OCI-LY7 (cell line): Measurements from ENCODE around the gene CREB5. TPM values are rescaled to one million over a fixed set of nuclear protein-coding genes. Genes with fewer than 3 reads are reported as not detected.

Experiments
- BruUV-seq: library from RNA; stranded (reverse); fragments of 400-500 nt; replicated peaks from 2 replicates; lab custom pipeline; 2021; lab: Mats Ljungman, UMichigan
- CTCF ChIA-PET: fragments of 300-600 bp; sonication (Branson Sonifier 250); formaldehyde crosslinking; loops from one replicate; lab custom pipeline; 2022; ENCODE audit warnings: antibody characterized with exemption; ENCODE audit not compliant: unreplicated experiment; lab: Charles Lee
- POLR2A ChIA-PET: fragments of 300-600 bp; sonication (Branson Sonifier 250); formaldehyde crosslinking; loops from one replicate; lab custom pipeline; 2022; ENCODE audit warnings: antibody characterized with exemption; lab: Charles Lee
- DNase-seq: peaks from one replicate; pipeline ENCODE4 v3.0.0-alpha.2; 2015; ENCODE audit warnings: low spot score
- H2AFZ ChIP-seq: fragments of 200-600 bp; sonication (generic), shearing (Covaris generic); 2 replicates; pipeline ENCODE4 v1.6.1; 2014; ENCODE audit warnings: mild to moderate bottlenecking, antibody characterized with exemption, low read length, moderate library complexity
- H3K27ac ChIP-seq: fragments of 200-600 bp; sonication (generic); 2 replicates; pipeline ENCODE4 v1.5.1; 2014; ENCODE audit warnings: mixed run types, low read depth, mild to moderate bottlenecking, moderate library complexity, low read length, inconsistent platforms; ENCODE audit not compliant: poor library complexity, severe bottlenecking
- H3K36me3 ChIP-seq: fragments of 200-600 bp; sonication (generic); 2 replicates; pipeline ENCODE4 v1.6.1; 2014; ENCODE audit warnings: mild to moderate bottlenecking, antibody characterized with exemption, low read length, moderate library complexity, mixed read lengths; ENCODE audit not compliant: insufficient read depth
- H3K4me1 ChIP-seq: fragments of 200-600 bp; sonication (generic); 2 replicates; pipeline ENCODE4 v1.5.1; 2014; ENCODE audit warnings: mild to moderate bottlenecking, low read length; ENCODE audit not compliant: insufficient read depth, poor library complexity, severe bottlenecking
- H3K4me2 ChIP-seq: fragments of 200-600 bp; sonication (generic); 2 replicates; pipeline ENCODE4 v1.6.1; 2014; ENCODE audit warnings: mild to moderate bottlenecking, low read length
- H3K4me3 ChIP-seq: fragments of 200-600 bp; sonication (generic); 2 replicates; pipeline ENCODE4 v1.5.1; 2014; ENCODE audit warnings: mild to moderate bottlenecking, low read depth, low read length; ENCODE audit not compliant: poor library complexity, severe bottlenecking
- H3K79me2 ChIP-seq: fragments of 200-600 bp; sonication (generic); 2 replicates; pipeline ENCODE4 v1.6.1; 2016; ENCODE audit warnings: low read depth, mild to moderate bottlenecking, low read length, moderate library complexity, mixed read lengths; ENCODE audit not compliant: insufficient read depth
- H3K9me2 ChIP-seq: fragments of 200-600 bp; sonication (generic); 2 replicates; pipeline ENCODE4 v1.6.1; 2016; ENCODE audit warnings: mild to moderate bottlenecking, low read length, mixed read lengths; ENCODE audit not compliant: insufficient read depth
- H3K9me3 ChIP-seq: fragments of 200-600 bp; sonication (generic); 2 replicates; pipeline ENCODE4 v1.6.1; 2014; ENCODE audit warnings: mild to moderate bottlenecking, mixed run types, low read length, mixed read lengths
- H4K20me1 ChIP-seq: fragments of 200-600 bp; sonication (generic); 2 replicates; pipeline ENCODE4 v1.6.1; 2014; ENCODE audit warnings: mild to moderate bottlenecking, antibody characterized with exemption, low read length, moderate library complexity, mixed read lengths; ENCODE audit not compliant: insufficient read depth
- EZH2phosphoT487 ChIP-seq: fragments of 200-600 bp; sonication (generic); IDR thresholded peaks from 2 replicates; pipeline ENCODE4 v1.6.1; 2018; ENCODE audit warnings: low read depth, borderline replicate concordance, mild to moderate bottlenecking, mixed run types, antibody characterized with exemption, low read length, moderate library complexity, mixed read lengths
- intact Hi-C: fragments of 100-400 bp; cut with micrococcal nuclease; formaldehyde crosslinking; loops from one replicate; pipeline ENCODE4 v1.10.0; 2022; ENCODE audit not compliant: unreplicated experiment
- total RNA-seq, 2 experiments: library from RNA; depleted of rRNA in 1 of 2; stranded (reverse); fragments of >200 nt in 1 of 2; shearing (Covaris generic) in 1 of 2; gene quantifications; 2 replicates each; pipeline ENCODE4 v1.2.3, GENCODE V29; 2014 to 2022
- TF ChIP-seq, protein P1 (sequence below): fragments of 200-600 bp; sonication (generic); conservative IDR thresholded peaks from 2 replicates; pipeline ENCODE4 v1.5.1; 2014; ENCODE audit warnings: mild to moderate bottlenecking, antibody characterized with exemption, low read length, moderate library complexity, mixed read lengths

CREB5 gene
- total RNA-seq, 2 experiments from 2014 or later = 2.0 to 13.3 TPM

DNA sequence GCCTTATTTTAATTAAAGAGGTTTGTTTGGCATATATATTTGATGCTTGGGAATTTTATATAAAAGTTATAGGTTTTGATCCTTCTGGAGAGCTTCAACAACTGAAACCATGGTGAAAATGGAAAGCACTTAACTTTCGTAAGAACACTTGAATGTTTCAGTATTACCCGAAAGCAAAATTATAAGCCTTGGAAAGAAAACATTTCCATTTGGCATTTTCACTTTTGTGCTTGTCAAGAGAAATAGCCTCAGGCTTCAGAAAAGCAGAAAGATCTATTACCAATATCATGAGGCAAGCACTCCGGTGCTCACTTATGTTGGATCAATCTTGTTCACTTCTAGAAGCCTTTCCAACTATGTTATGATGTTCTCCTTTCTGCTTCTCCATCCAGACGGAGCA is 289.9 kb downstream of the CREB5 start:
- TF ChIP-seq, protein P1, sequence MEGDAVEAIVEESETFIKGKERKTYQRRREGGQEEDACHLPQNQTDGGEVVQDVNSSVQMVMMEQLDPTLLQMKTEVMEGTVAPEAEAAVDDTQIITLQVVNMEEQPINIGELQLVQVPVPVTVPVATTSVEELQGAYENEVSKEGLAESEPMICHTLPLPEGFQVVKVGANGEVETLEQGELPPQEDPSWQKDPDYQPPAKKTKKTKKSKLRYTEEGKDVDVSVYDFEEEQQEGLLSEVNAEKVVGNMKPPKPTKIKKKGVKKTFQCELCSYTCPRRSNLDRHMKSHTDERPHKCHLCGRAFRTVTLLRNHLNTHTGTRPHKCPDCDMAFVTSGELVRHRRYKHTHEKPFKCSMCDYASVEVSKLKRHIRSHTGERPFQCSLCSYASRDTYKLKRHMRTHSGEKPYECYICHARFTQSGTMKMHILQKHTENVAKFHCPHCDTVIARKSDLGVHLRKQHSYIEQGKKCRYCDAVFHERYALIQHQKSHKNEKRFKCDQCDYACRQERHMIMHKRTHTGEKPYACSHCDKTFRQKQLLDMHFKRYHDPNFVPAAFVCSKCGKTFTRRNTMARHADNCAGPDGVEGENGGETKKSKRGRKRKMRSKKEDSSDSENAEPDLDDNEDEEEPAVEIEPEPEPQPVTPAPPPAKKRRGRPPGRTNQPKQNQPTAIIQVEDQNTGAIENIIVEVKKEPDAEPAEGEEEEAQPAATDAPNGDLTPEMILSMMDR = no peak
- no peak for TF ChIP-seq EZH2phosphoT487
- BruUV-seq = no TSS peak
- Histone ChIP-seq H3K4me3 (no peak overlapping the region), H2AFZ (no peak overlapping the region), H4K20me1 (0 out of 2 replicates have a peak, but pooled peaks cover 6% of the 10 kb centered on the region), H3K36me3 (no peaks in the 10 kb centered on the region), H3K27ac (no peak overlapping the region), H3K4me1 (peaks cover 16% of the 10 kb centered on the region), H3K9me3 (no peaks in the 10 kb centered on the region), H3K4me2 (no peak overlapping the region), H3K9me2 (no peaks in the 10 kb centered on the region), H3K79me2 (no peaks in the 10 kb centered on the region)
- ChIA-PET POLR2A (interaction anchor here (1.3 kb wide), 1 partner anchor 10 kb away, joined by 3 read pairs; no protein-coding TSS in a partner anchor), CTCF (no interaction called here)
- intact Hi-C loops = no loop called here
- DNase-seq = no peak

DNA sequence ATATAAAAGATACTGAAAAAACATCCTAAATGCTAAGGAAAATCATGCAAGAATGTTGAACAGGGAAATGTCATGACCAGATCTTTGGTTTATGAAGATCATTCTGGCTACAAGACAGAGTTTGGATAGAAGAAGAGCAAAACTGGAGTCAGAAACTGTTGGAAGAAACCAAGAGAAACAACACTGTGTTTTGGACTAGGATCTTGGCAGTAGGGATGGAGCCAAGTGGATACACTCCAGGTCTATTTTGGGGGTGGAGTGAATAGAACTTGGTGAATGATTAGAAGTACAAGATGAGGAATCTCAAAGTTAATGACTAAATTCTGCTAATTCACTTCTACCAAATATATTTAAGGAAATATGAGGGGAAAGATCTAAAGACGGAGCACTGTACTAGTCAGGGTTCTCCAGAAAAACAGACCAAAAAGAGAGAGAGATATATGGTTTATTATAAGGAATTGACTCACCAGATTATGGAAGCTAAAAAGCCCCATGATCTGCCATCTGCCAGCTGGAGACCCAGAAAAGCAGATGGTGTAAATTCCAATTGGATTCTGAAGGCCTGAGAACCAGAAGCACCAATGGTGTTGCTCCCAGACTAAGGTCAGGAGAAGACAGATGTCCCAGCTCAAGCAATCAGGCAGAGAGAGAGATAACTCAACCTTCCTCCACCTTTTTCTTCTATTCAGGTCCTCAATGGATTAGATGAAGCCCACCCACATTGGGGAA is 290.9 kb downstream of the CREB5 start:
- TF ChIP-seq EZH2phosphoT487 = no peak
- TF ChIP-seq, protein P1 = no peak
- Histone ChIP-seq H3K36me3 (no peaks in the 10 kb centered on the region), H3K9me3 (no peaks in the 10 kb centered on the region), H2AFZ (no peak overlapping the region), H3K4me3 (no peak overlapping the region), H3K79me2 (no peaks in the 10 kb centered on the region), H3K4me1 (peaks cover 16% of the 10 kb centered on the region), H4K20me1 (no peaks in the 10 kb centered on the region), H3K4me2 (no peak overlapping the region), H3K27ac (no peak overlapping the region), H3K9me2 (no peaks in the 10 kb centered on the region)
- ChIA-PET CTCF (no interaction called here), POLR2A (no interaction called here)
- no peak for DNase-seq
- BruUV-seq = no TSS peak
- intact Hi-C loops = no loop called here

DNA sequence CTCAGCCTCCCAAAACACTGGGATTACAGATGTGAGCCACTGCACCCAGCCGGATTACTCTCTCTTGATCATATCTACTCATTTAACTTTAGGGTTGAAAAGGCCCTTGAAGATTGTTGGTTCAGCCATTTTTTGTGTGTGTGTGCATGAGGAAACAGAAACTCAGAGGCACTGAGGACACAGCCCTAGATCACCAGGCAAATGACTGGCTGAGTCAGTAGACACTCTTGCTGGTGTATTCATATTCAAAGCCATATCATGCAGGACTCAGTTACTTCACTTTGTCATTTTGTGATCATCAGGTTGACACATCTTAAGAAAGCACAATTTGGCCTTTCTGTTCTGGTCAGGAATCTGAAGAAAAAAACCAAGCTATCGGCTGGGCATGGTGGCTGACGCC is 292.4 kb downstream of the CREB5 start:
- POLR2A ChIA-PET = interaction anchor here (1.0 to 1.4 kb wide), 3 partner anchors 11 to 34 kb away, joined by 3 to 6 read pairs (median 4); no protein-coding TSS in a partner anchor
- Histone ChIP-seq H3K9me2 (no peaks in the 10 kb centered on the region), H3K27ac (no peak overlapping the region), H3K4me3 (no peak overlapping the region), H2AFZ (no peak overlapping the region), H3K4me2 (no peak overlapping the region), H3K36me3 (no peaks in the 10 kb centered on the region), H3K79me2 (no peaks in the 10 kb centered on the region), H3K4me1 (peaks cover 16% of the 10 kb centered on the region), H4K20me1 (no peaks in the 10 kb centered on the region), H3K9me3 (no peaks in the 10 kb centered on the region)
- DNase-seq = no peak
- CTCF ChIA-PET = no interaction called here
- TF ChIP-seq, protein P1 = no peak
- TF ChIP-seq EZH2phosphoT487 = no peak
- no TSS peak for BruUV-seq
- intact Hi-C loops = no loop called here
